GM18909 (cell line): ENCODE measurements around the gene LTBP1.
"Not testable (repeated sequence)": the region's sequence is repeated elsewhere in the genome, so short reads cannot be mapped to it uniquely, and the experiment has no call there.

ENCODE experiments used
- ATAC-seq: cut with Tn5 transposase; IDR thresholded peaks from one replicate; pipeline ENCODE4 v1.9.1; 2021; ENCODE audit warnings: mild to moderate bottlenecking; ENCODE audit not compliant: unreplicated experiment, poor library complexity

The LTBP1 gene

DNA sequence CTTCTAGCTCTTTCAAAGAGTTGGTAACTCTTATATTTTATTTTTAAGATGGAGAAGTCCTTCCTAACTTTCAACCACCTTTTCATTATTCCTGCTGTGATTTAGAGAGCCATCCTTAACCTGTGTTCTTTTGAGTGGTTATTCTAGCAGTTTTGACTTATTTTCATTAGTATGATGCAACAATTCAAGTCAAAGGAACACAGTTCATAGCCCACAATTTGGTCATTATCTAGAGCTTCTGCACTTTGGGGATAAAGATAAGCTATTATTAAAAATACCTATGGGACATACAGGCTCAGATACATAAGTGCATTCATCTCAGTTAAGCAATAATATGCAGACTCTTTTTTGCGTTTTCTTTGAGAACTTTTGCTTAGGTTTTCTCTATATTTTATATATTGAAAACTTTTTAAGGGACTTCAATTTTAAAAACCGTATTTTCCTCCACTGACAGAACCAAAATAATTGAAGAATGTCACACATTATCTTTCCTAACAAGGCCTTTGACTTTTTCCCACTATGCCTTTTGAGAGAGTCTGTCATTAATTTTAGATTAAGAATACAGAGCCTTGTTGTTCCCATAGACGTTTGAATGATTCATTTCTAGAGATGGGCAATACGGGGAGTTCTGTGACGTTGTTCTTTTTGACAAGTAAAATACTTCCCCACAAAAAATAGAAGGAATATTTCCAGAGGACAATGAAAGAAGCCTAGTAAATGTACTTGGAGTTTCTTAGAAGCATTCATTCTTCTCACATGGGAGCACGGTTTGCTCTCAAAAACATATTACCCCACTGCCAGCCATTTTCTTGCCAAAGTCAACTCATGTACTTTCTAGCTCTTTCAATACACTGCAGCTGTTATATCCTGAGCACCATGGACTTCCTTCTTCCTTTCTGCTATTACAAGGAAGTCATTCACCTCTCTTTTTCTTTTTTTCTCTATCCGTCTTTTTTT is 486.8 kb downstream of the LTBP1 start:
- ATAC-seq = no peak

- no peak for ATAC-seq
Measured at GRCh38 chr2:33435518-33435917, 488.8 kb downstream of the LTBP1 start.

DNA sequence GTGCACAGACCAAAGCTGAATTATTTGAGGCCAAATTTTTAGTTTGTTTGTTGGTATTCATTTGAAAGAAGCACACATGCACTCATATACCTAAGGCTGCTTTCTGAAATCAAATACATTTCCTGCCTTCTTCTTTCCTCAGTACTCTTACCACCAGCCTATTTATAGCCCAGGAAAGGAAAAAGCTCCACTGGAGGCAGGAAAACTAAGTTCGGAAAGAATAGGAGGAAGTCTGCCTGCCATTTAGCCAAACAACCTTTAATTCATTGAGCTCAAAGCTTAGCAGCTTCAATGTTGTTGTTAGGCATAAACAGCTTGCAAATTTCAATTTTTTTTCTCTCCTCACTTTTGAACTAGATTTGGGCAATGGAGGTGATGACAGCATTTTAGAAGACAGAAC is 489.3 kb downstream of the LTBP1 start:
- no peak for ATAC-seq

GRCh38 chr2:33437297-33437696 is 490.5 kb downstream of the LTBP1 start:
- ATAC-seq = no peak

GRCh38 chr2:33437815-33438214 is 491.1 kb downstream of the LTBP1 start:
- no peak for ATAC-seq

- peak; percentile 83 for ATAC-seq
Measured at GRCh38 chr2:33441235-33441810, 494.6 kb downstream of the LTBP1 start.

DNA sequence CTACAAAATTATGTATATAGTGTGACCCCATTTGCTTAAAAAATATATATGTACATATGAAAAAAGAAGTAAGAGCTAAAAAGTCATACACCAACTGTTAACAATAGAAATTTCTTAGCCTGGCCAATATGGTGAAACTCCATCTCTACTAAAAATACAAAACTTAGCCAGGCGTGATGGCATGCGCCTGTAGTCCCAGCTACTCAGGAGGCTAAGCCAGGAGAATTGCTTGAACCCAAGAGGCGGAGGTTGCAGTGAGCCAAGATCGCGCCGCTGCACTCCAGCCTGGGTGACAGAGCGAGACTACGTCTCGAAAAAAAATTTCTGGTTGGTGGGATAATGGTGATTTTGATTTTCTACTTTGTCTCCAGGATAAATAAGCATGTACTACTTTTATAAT is 495.3 kb downstream of the LTBP1 start:
- ATAC-seq = not testable (repeated sequence)

DNA sequence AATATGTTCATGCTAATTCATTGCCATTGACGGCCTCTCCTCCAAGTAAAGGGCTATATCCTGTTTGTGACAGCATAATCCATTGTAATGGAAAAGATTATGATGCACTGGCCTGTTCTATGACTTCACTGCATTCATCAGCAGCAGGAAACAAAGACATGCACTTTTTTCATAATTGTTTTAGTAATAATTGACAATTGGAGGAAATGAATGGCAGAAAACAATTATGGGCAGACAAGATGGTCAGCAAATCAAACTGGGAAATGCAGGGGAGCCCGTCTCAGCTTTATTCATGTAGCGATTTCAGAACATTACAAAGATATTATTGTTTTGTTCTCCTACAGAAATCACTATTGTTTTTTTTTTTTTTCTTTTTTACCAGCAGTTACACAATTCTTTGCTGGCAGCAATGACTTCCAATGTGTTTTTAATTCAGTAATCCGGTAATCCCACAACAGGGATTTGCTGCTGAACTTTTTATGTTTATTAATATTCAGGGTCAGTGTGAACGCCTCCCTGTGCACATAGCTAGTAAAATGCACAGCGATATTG is 495.9 kb downstream of the LTBP1 start:
- no peak for ATAC-seq

DNA sequence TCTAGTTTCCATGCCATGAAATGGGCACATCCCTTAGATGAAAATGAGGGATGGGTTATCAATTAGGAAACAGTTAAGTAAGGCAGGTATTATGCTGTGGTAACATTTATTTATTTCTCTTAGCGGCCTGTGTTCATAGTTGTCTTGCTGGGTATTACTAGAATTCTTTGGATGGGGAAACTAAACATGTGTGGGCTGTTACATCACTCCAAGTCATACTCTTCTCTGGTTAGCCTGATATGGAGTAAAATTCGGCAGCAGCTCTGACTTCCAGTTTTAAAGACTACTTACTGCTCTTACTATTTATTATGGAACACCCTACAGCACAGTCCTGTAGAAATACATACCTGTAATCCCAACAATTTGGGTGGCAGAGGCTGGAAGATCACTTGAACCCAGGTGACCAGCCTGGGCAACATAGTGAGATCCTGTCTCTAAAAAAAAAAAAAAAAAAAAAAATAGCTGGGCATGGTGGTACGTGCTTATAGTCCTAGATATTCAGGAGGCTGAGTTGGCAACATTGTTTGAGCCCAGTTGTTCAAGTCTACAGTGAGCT is 496.6 kb downstream of the LTBP1 start:
- no peak for ATAC-seq

GRCh38 chr2:33444967-33445366 is 498.2 kb downstream of the LTBP1 start:
- no peak for ATAC-seq

DNA sequence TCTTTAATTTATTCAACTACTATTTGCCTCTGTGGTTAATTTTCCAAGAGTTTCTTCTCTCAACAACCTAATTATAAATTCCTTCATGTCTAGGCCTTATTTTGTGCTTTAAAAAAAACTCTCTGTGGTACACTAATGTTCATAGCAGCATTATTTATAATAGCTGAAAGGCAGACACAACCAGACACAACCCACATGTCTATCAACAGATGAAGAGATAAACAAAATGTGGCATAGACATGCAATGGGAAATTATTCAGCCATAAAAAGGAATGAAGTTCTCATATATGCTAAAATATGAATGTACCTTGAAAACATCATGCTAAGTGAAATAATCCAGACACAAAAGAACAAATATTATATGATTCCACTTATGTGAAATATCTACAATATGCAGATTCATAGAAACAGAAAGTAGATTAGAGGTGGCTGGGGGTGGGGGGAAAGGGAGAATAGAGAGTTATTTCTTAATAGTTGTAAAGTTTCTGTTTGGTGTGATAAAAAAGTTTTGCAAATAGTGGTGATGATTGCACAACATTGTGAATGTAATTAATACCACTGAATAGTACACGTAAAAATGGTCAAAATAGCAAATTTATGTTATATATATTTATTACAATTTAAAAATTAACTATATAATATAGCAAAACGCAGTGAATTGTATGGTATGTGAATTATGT is 501.6 kb downstream of the LTBP1 start:
- no peak for ATAC-seq
